HG03521 (cell line): ENCODE results near the gene TUBB2A.
A peak's percentile ranks its signal among the peaks of the same experiment; 100 is the strongest.

ENCODE experiments used
- ATAC-seq: cut with Tn5 transposase; IDR thresholded peaks from one replicate; pipeline ENCODE4 v1.9.1; 2021; ENCODE audit warnings: mild to moderate bottlenecking, moderate library complexity; ENCODE audit not compliant: unreplicated experiment

The TUBB2A gene

DNA sequence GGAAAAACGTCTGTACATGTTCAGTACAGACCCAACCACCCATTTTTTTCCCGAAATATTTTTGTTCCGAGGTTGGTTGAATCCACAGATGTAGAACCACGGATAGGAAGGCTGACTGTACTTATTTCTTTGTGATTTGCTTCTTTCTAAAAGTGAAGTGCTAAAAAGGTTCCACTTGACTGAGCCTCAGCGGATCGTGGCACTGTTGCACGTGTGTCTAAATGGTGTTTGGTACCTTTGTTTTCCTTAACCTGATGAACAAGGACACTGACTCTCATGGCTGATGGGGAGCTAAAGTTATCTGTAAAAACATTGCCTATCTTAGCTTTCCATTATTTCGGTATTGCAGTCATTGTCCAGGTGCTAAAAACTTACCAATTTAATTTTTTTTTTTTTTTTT lies 32.7 kb downstream of the TUBB2A start:
- no peak for ATAC-seq

DNA sequence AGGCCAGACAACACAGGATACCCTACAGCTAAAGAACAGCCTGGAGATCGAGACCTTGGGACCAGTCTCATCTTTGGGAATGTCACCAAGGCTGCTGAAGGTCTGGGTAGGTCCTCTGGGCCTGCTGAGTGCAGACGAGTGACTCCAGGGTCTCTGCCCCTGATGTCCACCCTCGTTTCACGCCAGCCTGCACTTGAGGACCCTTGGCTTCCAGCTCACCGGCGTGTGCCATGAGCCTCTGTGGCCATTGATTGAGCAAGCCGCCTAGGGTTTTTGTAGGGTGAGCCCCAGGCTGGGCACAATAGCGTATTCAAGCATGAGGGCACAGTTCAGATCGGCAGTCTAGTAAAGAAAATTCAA lies 34.5 kb downstream of the TUBB2A start:
- no peak for ATAC-seq

DNA sequence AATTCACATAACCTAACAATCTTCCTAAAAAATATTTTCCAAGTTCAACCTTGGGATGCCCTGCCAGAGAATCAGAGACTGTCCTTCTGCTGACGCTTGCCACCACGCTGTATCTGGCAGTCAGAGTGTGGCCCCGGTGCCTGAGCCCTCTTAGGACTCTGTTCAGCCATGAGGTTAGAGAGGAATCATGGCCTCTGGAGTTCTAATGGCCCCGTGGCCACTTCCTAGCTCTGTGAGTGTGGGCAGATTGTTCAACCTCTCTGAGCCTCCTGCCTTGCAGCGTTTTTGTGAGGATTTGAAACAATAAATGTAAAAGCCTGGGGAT lies 36.6 kb downstream of the TUBB2A start:
- no peak for ATAC-seq

DNA sequence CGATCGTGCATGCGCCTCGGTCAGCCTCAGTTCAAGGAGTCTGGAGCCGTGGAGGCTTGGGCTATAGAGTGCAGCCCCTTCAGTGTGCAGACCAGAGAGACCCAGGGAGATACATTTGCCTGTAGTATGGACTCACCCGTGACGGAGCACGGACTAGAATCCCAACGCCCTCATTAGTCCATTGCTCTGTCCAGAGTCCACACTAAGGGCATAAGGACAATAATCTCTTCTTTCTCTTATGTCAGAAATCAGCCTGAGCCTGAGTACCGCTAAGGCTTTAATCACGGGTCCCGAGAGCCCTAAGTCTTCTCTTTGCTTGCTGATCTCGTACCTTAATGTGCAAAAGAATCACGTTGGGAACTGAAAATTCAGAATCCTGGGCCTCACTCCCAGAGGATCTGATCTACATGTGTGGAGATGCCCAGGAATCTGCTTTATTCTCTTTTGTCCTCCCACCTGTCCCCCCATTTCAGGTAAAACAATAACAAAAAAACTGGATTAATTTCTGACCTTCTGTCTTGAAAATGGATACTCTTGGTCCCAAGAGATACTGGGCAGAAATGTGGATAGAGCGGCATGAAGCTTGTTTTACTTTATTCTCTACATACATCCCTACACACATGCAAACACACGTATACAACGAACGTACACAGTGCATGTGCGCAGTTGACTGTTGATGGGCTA lies 38.2 kb downstream of the TUBB2A start:
- ATAC-seq = no peak

DNA sequence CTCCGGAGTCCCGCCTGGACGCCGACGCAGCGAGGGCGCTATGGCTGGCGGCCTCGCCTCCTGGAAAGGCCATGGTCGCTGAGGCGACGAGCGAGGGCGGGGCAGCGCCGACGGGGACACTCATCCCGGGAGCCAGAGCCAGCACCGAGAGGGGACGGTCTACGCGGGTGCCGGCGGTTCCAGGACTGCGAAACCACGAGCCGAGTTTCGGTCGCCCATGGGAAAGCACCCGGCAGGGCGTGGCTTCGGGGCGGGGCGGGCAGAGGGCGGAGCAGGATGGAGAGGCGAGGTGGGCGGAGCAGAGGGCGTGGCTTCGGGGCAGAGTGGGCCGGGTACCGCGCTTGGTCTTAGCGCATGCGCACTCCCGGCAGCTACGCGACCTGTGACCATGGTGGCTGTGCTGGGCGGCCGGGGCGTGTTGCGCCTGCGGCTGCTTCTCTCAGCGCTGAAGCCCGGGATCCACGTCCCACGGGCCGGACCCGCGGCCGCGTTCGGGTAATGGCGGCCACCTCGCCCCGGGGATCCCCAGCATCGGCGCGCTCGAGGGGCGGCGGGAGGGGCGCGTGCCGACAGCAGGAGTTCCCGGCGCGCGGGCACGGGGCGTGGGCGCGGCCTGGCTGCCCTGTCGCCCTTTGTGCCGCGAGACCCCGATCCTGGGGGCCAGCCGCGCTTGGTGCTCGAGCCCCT lies 38.8 kb downstream of the TUBB2A start, which contains the start of gene BPHL:
TSS of gene BPHL (plus strand) at position 359 of the 687 bp plus-strand sequence. CDS start at position 389, 30 bp downstream.
- peak; percentile 95 for ATAC-seq

DNA sequence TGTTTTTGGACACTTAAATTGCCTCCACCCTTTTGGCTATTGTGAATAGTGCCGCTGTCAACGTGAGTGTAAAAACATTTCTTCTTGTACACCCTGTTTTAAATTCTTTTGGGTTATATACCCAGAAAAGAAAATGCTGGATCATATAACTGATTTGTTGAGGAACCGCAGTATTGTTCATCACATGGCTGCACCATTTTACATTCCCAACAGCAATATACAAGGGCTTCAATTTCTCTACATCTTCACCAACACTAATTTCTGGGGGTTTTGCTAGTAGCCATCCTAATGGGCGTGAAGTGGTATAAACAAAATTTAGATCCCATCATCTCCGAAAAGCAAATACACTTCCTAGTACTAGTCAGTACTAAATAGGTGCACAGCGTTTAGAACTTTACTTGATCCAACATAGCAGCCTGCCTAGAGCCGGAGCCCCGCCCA lies 39.4 kb downstream of the TUBB2A start:
- no peak for ATAC-seq

DNA sequence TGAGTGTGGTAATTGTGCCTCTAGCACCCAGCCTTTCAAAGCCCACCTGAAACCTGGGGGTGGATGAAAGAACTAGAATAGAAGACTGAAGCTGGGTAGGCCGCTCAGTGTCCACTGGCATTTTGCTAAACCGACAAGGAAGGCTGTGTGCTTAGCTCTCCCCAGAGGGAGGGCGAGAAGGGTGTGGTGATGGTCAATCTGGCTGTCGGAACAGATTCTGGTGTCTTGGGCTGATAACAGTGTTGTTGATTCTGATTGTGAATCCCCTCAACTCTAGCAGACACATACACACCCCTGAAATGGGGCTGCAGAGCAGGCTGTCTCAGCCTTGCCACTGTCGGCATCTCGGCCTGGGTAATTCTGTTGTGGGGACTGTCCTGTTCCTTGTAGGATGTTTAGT lies 43.0 kb downstream of the TUBB2A start:
- no peak for ATAC-seq

DNA sequence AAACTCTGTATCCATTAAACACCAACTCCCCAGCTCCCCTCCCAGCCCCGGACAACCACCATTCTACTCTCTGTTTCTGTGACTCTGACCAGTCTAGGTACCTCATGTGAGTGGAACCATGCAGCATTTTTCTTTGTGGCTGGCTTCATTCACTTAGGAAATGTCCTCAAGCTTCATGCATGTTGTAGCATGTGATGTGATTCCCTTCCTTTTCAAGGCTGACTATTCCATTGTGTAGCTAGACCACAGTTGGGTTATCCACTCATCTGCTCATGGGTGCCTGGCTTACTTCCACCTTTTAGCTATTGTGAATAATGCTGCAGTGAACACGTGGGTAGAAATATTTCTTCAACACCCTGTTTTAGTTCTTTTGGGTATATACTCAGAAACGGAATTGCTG lies 47.6 kb downstream of the TUBB2A start:
- ATAC-seq = no peak

DNA sequence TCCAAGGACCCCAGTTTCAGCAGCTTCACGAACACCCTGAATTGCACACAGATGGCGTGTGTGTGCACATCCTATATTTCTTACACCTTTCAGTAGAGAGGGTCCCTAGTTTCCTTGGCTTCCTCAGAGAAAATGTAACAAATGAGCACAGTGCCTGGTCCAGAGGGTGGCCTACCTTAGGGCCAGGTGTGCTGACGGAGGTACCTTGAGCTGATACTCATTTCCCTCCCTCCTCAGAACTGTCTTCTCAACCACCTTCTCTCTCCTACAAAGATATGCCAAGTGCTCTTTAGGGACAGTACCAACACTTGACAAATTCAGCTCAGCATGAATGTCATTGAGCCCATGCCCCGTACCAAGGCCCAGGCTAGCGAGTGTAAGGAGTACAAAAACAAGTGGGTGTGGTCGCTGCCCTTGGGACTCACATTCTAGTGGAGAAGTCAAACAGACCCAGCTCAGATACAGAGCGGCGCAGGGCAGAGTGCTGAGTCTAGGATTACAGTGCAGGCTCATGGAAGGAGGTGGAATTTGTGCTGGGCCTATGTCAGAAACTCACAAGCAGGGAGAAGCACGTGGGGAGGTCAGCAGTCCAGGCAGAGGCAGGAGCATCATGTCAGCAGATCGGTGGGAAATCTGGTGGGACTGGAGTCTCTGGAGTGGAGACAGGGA lies 48.5 kb downstream of the TUBB2A start:
- no peak for ATAC-seq
